OCI-LY7 (cell line): ENCODE results near the gene RXFP1. TPM values are rescaled to one million over a fixed set of nuclear protein-coding genes. Genes with fewer than 3 reads are reported as not detected.
"Not testable (repeated sequence)": the region's sequence is repeated elsewhere in the genome, so short reads cannot be mapped to it uniquely, and the experiment has no call there.

Experiments
- BruUV-seq: library from RNA; stranded (reverse); fragments of 400-500 nt; replicated peaks from 2 replicates; lab custom pipeline; 2021; lab: Mats Ljungman, UMichigan
- CTCF ChIA-PET: fragments of 300-600 bp; sonication (Branson Sonifier 250); formaldehyde crosslinking; loops from one replicate; lab custom pipeline; 2022; ENCODE audit warnings: antibody characterized with exemption; ENCODE audit not compliant: unreplicated experiment; lab: Charles Lee
- POLR2A ChIA-PET: fragments of 300-600 bp; sonication (Branson Sonifier 250); formaldehyde crosslinking; loops from one replicate; lab custom pipeline; 2022; ENCODE audit warnings: antibody characterized with exemption; lab: Charles Lee
- DNase-seq: peaks from one replicate; pipeline ENCODE4 v3.0.0-alpha.2; 2015; ENCODE audit warnings: low spot score
- H2AFZ ChIP-seq: fragments of 200-600 bp; sonication (generic), shearing (Covaris generic); 2 replicates; pipeline ENCODE4 v1.6.1; 2014; ENCODE audit warnings: mild to moderate bottlenecking, antibody characterized with exemption, low read length, moderate library complexity
- H3K27ac ChIP-seq: fragments of 200-600 bp; sonication (generic); 2 replicates; pipeline ENCODE4 v1.5.1; 2014; ENCODE audit warnings: mixed run types, low read depth, mild to moderate bottlenecking, moderate library complexity, low read length, inconsistent platforms; ENCODE audit not compliant: poor library complexity, severe bottlenecking
- H3K36me3 ChIP-seq: fragments of 200-600 bp; sonication (generic); 2 replicates; pipeline ENCODE4 v1.6.1; 2014; ENCODE audit warnings: mild to moderate bottlenecking, antibody characterized with exemption, low read length, moderate library complexity, mixed read lengths; ENCODE audit not compliant: insufficient read depth
- H3K4me1 ChIP-seq: fragments of 200-600 bp; sonication (generic); 2 replicates; pipeline ENCODE4 v1.5.1; 2014; ENCODE audit warnings: mild to moderate bottlenecking, low read length; ENCODE audit not compliant: insufficient read depth, poor library complexity, severe bottlenecking
- H3K4me2 ChIP-seq: fragments of 200-600 bp; sonication (generic); 2 replicates; pipeline ENCODE4 v1.6.1; 2014; ENCODE audit warnings: mild to moderate bottlenecking, low read length
- H3K4me3 ChIP-seq: fragments of 200-600 bp; sonication (generic); 2 replicates; pipeline ENCODE4 v1.5.1; 2014; ENCODE audit warnings: mild to moderate bottlenecking, low read depth, low read length; ENCODE audit not compliant: poor library complexity, severe bottlenecking
- H3K79me2 ChIP-seq: fragments of 200-600 bp; sonication (generic); 2 replicates; pipeline ENCODE4 v1.6.1; 2016; ENCODE audit warnings: low read depth, mild to moderate bottlenecking, low read length, moderate library complexity, mixed read lengths; ENCODE audit not compliant: insufficient read depth
- H3K9me2 ChIP-seq: fragments of 200-600 bp; sonication (generic); 2 replicates; pipeline ENCODE4 v1.6.1; 2016; ENCODE audit warnings: mild to moderate bottlenecking, low read length, mixed read lengths; ENCODE audit not compliant: insufficient read depth
- H3K9me3 ChIP-seq: fragments of 200-600 bp; sonication (generic); 2 replicates; pipeline ENCODE4 v1.6.1; 2014; ENCODE audit warnings: mild to moderate bottlenecking, mixed run types, low read length, mixed read lengths
- H4K20me1 ChIP-seq: fragments of 200-600 bp; sonication (generic); 2 replicates; pipeline ENCODE4 v1.6.1; 2014; ENCODE audit warnings: mild to moderate bottlenecking, antibody characterized with exemption, low read length, moderate library complexity, mixed read lengths; ENCODE audit not compliant: insufficient read depth
- CTCF ChIP-seq: fragments of 200-600 bp; sonication (generic); conservative IDR thresholded peaks from 2 replicates; pipeline ENCODE4 v1.5.1; 2014; ENCODE audit warnings: mild to moderate bottlenecking, antibody characterized with exemption, low read length, moderate library complexity, mixed read lengths
- EZH2phosphoT487 ChIP-seq: fragments of 200-600 bp; sonication (generic); IDR thresholded peaks from 2 replicates; pipeline ENCODE4 v1.6.1; 2018; ENCODE audit warnings: low read depth, borderline replicate concordance, mild to moderate bottlenecking, mixed run types, antibody characterized with exemption, low read length, moderate library complexity, mixed read lengths
- intact Hi-C: fragments of 100-400 bp; cut with micrococcal nuclease; formaldehyde crosslinking; loops from one replicate; pipeline ENCODE4 v1.10.0; 2022; ENCODE audit not compliant: unreplicated experiment
- total RNA-seq, 2 experiments: library from RNA; depleted of rRNA in 1 of 2; stranded (reverse); fragments of >200 nt in 1 of 2; shearing (Covaris generic) in 1 of 2; gene quantifications; 2 replicates each; pipeline ENCODE4 v1.2.3, GENCODE V29; 2014 to 2022

Gene RXFP1
- total RNA-seq, 2 experiments from 2014 or later, result not detected

- ChIA-PET POLR2A (interaction anchor here (0.6 to 0.7 kb wide), 2 partner anchors 141 to 582 kb away, joined by 3 read pairs; no protein-coding TSS in a partner anchor), CTCF (no interaction called here)
- BruUV-seq, result no TSS peak
- intact Hi-C loops, result no loop called here
- H3K79me2 ChIP-seq, result no peaks in the 10 kb centered on the region
- no peak overlapping the region for H2AFZ ChIP-seq
- H3K9me3 ChIP-seq, result no peaks in the 10 kb centered on the region
- no peak for TF ChIP-seq CTCF
- TF ChIP-seq EZH2phosphoT487, result no peak
- no peak overlapping the region for H3K4me2 ChIP-seq
- H3K4me1 ChIP-seq, result no peaks in the 10 kb centered on the region
- no peak for DNase-seq
- H3K4me3 ChIP-seq, result no peak overlapping the region
- H4K20me1 ChIP-seq, result no peaks in the 10 kb centered on the region
- no peaks in the 10 kb centered on the region for H3K9me2 ChIP-seq
- no peaks in the 10 kb centered on the region for H3K36me3 ChIP-seq
- no peak overlapping the region for H3K27ac ChIP-seq
Observed at GRCh38 chr4:158657291-158657690, 135.6 kb downstream of the RXFP1 start.

- H3K4me1 ChIP-seq, H3K4me3 ChIP-seq, H3K27ac ChIP-seq, POLR2A ChIA-PET, CTCF ChIA-PET, H4K20me1 ChIP-seq, intact Hi-C loops, BruUV-seq, H2AFZ ChIP-seq, H3K9me2 ChIP-seq, H3K9me3 ChIP-seq, H3K4me2 ChIP-seq, DNase-seq: not testable (repeated sequence)
- Histone ChIP-seq H3K79me2 (peaks cover 16% of the 10 kb centered on the region), H3K36me3 (peaks cover 30% of the 10 kb centered on the region)
Observed at GRCh38 chr4:158663255-158663654, 141.6 kb downstream of the RXFP1 start.

- POLR2A ChIA-PET, H3K9me2 ChIP-seq, H3K4me3 ChIP-seq, DNase-seq, H3K4me2 ChIP-seq, CTCF ChIA-PET, H4K20me1 ChIP-seq, H3K4me1 ChIP-seq, H3K9me3 ChIP-seq, H2AFZ ChIP-seq, BruUV-seq, H3K27ac ChIP-seq, intact Hi-C loops: not testable (repeated sequence)
- Histone ChIP-seq H3K36me3 (peaks cover 37% of the 10 kb centered on the region), H3K79me2 (peaks cover 23% of the 10 kb centered on the region)
Observed at GRCh38 chr4:158663707-158664625, 142.3 kb downstream of the RXFP1 start.
